Measurements from ENCODE around the gene NFRKB. TPM values are rescaled to one million over a fixed set of nuclear protein-coding genes. Genes with fewer than 3 reads are reported as not detected.

NFRKB gene
- total RNA-seq = 18.5 and 21.3 TPM in 2 replicates

GRCh38 chr11:129895126-129896041, at the start of gene NFRKB:
Gene NFRKB, minus strand, starts transcription at chr11:129895578. Its CDS starts 2,729 bp downstream, at chr11:129892849.

Other genes starting within 250 kb of the NFRKB start
- not detected in 2 replicates for gene TMEM45B, start 79.7 kb downstream of the NFRKB start, total RNA-seq
- gene PRDM10, start 107.3 kb upstream of the NFRKB start, total RNA-seq = 6.4 and 8.5 TPM in 2 replicates
- 557 and 563 TPM in 2 replicates for gene APLP2, start 174.3 kb upstream of the NFRKB start, total RNA-seq

All from articular chondrocyte of knee joint (primary cell).